Peyer's patch (tissue), 4 donors: ENCODE data around the gene TM4SF18.

ENCODE experiments used
- CTCF ChIP-seq, 6 experiments: fragments of 450-650 bp in 4 of 6; fragments of 200-600 bp in 2 of 6; sonication (generic) in 1 of 6; IDR thresholded peaks; one replicate each; pipeline ENCODE4 v1.5.1; 2017 to 2019; ENCODE audit warnings: antibody characterized with exemption in 6 of 6, mild to moderate bottlenecking in 3 of 6, moderate library complexity in 1 of 6
- POLR2A ChIP-seq, 2 donors: fragments of 450-650 bp; IDR thresholded peaks; one replicate each; pipeline ENCODE4 v1.5.1; 2017; ENCODE audit warnings: antibody characterized with exemption in 2 of 2, mild to moderate bottlenecking in 2 of 2, moderate library complexity in 2 of 2

DNA sequence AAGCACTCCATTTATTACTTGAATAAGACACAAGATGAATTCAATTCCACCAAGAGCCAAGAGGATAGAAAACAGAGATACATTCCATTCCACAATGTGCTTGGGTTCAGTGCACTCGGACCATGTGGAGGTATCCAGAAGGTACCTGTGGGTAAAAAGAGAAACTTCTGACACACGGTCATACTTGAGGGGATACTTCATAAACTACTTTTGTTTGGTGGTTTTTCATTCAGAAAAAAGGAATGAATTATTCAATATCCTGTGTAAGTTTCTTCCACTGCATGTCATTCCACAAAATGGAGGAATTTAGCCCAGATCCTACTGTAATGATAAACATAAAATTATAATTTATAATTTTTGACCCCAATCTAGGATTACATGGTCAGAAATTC lies 38.3 kb upstream of the TM4SF18 start:
- TF ChIP-seq POLR2A (IDR thresholded peaks at IDR 0.05) (no peak), CTCF (IDR thresholded peaks at IDR 0.05) (no peak)
